Left ventricle myocardium superior (tissue), 1 donor: ENCODE measurements around the gene CAT. TPM values are rescaled to one million over a fixed set of nuclear protein-coding genes. Genes with fewer than 3 reads are reported as not detected.
A peak's percentile ranks its signal among the peaks of the same experiment; 100 is the strongest.

Experiments used
- ATAC-seq: fragments of 200-7000 bp; cut with Tn5 transposase; one replicate; pipeline ENCODE4 v1.9.1; 2020; ENCODE audit warnings: mild to moderate bottlenecking, moderate library complexity
- DNase-seq: peaks from one replicate; pipeline ENCODE4 v3.0.0-alpha.2; 2020
- intact Hi-C: fragments of 100-400 bp; cut with micrococcal nuclease; formaldehyde crosslinking; loops from one replicate; pipeline ENCODE4 v1.11.0; 2022
- long read RNA-seq: library from polyadenylated mRNA; unstranded; transcript quantifications from one replicate; pipeline ENCODE4 v2.0.0, GENCODE V29; 2021
- total RNA-seq: library from RNA; stranded (reverse); fragmentation: NEBNext Ultra II Directional; extraction: Animal tissue kit (Norgen Biotek cat#: 25700); gene quantifications from one replicate; pipeline ENCODE4 v1.2.1, GENCODE V29; 2021
- donor health status: DM: no; HTN: yes; CAD: no; lungs with severe emphysema.

CAT gene
- 150 TPM for total RNA-seq
- long read RNA-seq, transcript CAT-201 (13 exons, 2,302 nt), result major isoform, 150 of 193 reads
- long read RNA-seq, partial matches to known transcripts, result 40 of 193 reads
- long read RNA-seq, other reads (novel, unspliced or antisense), result 3 of 193 reads

DNA sequence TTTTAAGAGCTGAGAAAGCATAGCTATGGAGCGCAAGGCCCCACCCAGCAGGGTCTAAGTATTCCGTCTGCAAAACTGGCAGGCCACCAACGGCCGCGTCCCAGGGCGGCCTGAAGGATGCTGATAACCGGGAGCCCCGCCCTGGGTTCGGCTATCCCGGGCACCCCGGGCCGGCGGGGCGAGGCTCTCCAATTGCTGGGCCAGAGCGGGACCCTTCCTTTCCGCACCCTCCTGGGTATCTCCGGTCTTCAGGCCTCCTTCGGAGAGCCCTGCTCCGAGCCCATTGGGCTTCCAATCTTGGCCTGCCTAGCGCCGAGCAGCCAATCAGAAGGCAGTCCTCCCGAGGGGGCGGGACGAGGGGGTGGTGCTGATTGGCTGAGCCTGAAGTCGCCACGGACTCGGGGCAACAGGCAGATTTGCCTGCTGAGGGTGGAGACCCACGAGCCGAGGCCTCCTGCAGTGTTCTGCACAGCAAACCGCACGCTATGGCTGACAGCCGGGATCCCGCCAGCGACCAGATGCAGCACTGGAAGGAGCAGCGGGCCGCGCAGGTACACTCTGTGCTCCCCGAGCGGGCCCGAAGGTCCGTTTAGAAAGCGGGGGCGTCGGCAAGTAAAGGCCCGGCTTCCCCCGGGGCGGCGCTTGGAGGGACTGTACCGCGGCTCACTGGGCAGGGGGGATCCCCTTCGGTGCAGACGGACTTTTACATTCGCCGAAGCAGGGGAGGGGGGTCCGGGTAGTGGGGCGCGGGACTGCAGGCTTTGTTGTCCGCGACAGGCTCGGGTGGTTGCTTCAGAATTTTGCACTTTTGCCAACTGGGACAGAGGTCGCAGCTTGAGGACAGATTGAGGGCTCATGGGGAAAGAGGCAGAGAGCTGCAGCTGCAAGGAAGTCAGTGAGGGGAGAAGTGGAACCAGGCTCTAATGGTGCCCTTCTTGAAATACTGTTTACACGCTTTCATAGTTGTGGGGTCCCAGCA lies at the start of gene CAT:
Gene CAT (plus strand): TSS at position 406 of the 979 bp plus-strand sequence. CDS start 80 bp downstream, at position 486.
- DNase-seq (peak; percentile 99), ATAC-seq (peak; percentile 98)
- intact Hi-C loops, result no loop called here

- intact Hi-C loops, result no loop called here
- DNase-seq (no peak), ATAC-seq (no peak)
These were observed 43.9 kb upstream of the CAT start for GRCh38 chr11:34394771-34395300.

DNA sequence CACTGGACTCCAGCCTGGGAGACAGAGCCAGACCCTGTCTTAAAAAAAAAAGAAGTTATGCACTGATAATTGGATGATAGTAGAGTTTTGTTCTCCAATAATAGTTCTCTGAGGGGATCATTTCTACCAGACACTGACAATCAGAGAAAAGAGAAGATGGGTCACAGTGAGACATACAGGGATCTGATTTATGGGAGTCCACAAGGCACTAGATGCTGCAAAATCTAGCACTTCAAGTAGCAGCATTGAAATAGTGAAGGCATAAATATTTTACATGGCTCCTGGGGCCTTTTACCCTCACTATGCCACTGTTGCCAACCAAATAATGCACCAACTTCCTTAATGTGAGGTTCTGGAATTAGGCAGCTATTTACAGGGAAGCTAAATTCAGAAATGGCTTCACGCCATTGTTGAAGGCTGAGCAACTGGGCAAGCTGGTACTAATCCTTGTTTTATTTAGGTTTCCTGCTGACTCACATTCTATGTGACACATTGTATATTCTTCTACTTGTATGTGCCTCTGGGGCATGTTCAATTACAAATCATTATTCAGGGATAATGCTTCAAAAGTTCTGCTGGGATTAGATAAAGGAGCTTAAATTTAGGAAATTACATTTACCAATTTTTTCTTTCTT lies 42.7 kb upstream of the CAT start:
- intact Hi-C loops, result no loop called here
- ATAC-seq (peak; percentile 34), DNase-seq (no peak)

DNA sequence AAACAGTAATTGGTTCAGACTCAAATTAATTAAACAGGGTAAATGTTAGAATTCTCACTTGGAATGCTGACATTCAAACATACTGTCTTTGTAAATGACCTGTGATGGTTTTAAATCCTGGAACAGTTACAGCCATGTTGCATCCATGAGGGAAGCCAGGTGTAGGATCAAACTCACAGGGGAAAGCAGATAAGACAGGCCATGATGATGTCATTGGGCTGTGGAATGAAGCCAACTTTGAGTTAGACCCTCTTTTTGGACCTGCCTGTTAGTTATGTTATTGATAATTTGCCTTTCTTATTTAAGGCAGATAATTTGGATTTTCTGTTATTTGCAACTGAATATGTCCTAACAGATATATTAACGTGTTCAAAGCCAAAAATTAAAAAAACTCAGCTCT lies 41.6 kb upstream of the CAT start:
- intact Hi-C loops, result no loop called here
- DNase-seq, result no peak
- no peak for ATAC-seq

DNA sequence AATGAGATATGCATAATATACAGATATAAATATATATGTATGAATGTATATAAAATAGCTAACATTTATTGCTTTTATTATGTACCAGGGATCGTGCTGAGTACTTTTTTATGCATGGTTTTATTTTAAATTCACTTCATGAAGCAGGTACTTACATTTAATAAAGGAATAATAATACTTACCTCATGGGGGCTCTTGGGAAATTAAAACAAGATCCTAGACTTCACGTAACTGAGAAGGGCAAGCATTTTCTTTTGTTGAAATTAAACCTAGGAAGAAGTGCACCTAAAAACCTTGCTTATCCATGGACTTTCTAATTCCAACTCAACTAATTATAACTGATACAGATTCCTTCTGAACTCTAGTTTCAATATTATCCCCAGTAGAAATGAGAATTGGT lies 40.9 kb upstream of the CAT start:
- DNase-seq, result no peak
- no peak for ATAC-seq
- intact Hi-C loops, result no loop called here

DNA sequence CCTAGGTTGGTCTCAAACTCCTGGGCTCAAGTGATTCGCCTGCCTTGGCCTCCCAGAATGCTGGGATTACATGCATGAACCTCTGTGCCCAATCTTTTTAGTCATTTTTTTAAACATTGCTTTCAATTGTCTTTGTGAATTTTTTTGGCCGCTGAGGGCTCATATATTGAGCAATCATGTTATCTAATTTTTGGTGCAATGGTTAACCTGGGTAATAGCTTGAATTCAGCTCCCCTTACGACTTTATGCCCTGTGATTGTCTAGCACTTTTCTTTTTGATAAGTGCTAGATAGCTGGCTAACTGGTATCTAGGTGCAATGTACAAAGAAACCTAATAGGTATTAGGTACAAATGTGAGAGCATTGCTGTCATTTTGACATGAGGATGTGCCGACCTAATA lies 35.3 kb upstream of the CAT start:
- DNase-seq (no peak), ATAC-seq (no peak)
- intact Hi-C loops, result no loop called here

- DNase-seq (no peak), ATAC-seq (no peak)
- intact Hi-C loops, result no loop called here
These were observed 34.5 kb upstream of the CAT start for GRCh38 chr11:34404280-34404679.

DNA sequence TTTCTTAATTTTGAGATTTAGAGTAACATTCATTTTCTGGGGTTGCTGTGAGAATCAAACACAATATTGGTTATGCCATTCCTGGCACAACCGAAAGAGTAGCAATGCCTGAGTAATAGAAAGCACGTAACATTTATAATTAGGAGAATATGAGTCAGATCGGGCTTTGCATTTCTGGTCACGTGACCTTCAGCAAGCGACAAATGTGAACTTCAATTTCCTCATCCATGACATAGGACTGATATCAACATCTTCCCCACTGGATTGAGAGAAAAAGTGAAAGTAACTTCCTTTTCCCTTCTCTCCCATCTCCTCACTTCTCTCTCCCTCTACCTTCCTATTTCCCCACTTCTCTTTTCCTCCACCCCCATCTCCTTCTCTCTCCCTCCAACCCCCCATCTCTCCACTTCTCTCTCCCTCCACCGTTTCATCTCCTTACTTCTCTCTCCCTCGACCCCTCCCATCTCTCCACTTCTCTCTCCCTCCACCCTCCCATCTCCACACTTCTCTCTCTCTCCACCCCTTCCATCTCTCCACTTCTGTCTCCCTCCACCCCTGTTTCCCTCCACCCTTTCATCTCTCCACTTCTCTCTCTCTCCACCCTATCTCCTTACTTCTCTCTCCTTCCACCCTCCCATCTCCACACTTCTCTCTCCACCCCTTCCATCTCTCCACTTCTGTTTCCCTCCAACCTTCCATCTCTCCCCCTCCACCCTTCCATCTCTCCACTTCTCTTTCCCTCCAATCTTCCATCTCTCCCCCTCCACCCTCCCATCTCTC lies 33.5 kb upstream of the CAT start:
- intact Hi-C loops, result no loop called here
- no peak for ATAC-seq
- no peak for DNase-seq

- no peak for DNase-seq
- ATAC-seq, result no peak
- intact Hi-C loops, result no loop called here
These were observed 32.3 kb upstream of the CAT start for GRCh38 chr11:34406413-34406812.

- no peak for DNase-seq
- intact Hi-C loops, result no loop called here
- ATAC-seq, result no peak
These were observed 31.5 kb upstream of the CAT start for GRCh38 chr11:34407121-34407813.

DNA sequence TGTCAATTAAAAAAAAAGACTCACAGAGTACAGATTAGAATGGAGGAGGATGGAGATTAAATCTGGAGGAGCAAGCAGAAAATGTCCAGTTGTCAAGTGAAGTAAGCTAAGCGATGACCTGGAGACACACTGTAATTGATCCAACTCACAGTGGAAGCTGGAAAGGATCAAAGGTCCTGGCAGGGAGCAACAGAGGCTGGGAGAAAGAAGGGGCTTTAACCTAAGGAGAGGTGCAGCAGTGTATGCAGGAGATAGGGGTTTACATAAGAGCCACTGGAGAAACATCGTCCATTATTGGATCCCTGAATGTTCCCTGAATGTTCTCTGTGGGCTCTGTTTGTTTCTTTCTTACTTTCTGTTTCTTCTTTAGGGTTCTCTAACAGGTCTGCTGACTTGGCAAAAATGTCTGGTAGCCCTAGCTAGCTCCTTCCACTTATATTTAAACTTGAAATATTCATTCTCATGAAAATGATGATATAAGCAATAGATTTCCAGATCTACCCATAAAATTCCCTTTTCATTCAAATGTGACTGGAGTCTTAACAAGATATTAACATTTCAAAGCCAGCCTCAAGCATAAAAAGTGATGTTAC lies 30.1 kb upstream of the CAT start:
- ATAC-seq (no peak), DNase-seq (no peak)
- intact Hi-C loops, result no loop called here

DNA sequence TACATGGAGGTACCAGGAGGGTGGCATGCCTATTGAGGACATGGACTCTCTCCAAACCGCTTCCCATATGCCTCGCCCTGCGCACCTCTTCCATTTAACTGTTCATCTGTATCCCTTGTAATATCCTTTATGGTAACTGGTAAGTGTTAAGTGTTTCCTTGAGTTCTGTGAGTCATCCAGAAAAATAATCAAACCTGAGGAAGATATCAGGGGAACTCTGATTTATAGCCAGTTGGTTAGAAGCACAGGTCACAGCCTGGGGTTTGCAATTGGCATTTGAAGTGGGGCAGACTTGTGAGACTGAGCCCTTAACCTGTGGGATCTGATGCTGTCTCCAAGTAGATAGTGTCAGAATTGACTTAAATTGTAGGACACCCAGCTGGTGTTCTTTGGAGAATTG lies 27.6 kb upstream of the CAT start:
- intact Hi-C loops, result no loop called here
- DNase-seq (no peak), ATAC-seq (no peak)

- ATAC-seq (no peak), DNase-seq (no peak)
- intact Hi-C loops, result no loop called here
These were observed 26.9 kb upstream of the CAT start for GRCh38 chr11:34411791-34412190.

GRCh38 chr11:34413263-34413662 lies 25.5 kb upstream of the CAT start:
- ATAC-seq, result no peak
- no peak for DNase-seq
- intact Hi-C loops, result no loop called here

DNA sequence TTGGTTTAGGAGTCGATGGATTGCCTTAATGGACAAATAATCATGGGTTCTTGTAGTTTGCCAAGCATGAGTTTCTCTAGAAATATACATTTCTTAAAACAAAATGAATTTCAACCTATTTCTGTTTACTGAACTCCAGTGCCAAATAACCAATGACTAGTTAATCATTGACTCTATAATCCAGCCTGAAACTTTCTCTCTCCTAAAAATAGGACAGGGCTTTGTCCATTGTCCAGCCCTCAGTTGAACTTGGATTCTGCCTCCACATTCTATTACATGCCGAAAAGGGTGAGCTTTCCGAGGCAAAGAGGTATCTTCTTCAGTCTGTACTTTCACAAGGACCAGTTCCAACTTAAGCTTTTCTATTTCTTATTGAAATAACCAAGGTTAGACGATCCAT lies 23.2 kb upstream of the CAT start:
- intact Hi-C loops, result no loop called here
- ATAC-seq, result no peak

GRCh38 chr11:34416088-34416487 lies 22.6 kb upstream of the CAT start:
- DNase-seq (no peak), ATAC-seq (no peak)
- intact Hi-C loops, result no loop called here

More for the DNA sequence above, 23.2 kb upstream of the CAT start:
- no peak for DNase-seq

DNA sequence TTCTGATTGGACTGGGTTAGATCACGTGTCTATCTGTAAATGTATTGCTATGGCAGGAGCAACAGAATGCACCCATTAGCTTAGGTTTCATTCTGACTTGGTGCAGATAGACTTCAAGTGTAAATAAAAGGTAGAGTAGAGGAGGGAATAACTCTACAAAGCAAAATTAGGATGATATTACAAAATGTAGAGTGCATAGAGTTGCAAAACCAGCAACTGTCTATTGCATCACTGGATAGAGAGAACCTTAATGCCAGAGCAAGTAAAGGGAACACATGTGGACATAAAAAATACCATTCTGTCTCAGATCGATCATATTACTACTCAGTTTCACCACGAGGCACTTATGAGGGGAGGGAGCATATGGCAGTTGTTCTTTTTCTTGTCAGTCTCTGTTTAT lies 22.0 kb upstream of the CAT start:
- ATAC-seq (no peak), DNase-seq (no peak)
- intact Hi-C loops, result no loop called here

DNA sequence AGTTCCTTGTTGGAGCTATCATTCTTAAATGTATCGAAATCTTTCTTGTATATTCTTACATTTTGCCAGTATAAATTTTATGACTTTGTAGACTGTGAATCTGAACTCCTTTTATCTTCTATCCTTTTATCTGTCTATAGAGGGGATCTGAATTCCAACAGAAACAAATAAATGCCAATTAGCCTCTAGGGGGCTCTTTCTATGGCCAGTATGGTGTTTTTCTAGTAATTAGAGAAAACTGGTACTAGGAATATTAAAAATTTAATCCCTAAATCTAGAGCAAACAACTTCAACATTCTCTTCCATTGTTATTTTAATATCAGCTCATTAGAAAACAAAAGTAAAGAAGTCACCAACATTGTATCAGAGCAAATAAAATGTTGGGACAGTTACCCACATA lies 21.5 kb upstream of the CAT start:
- ATAC-seq (no peak), DNase-seq (no peak)
- intact Hi-C loops, result no loop called here

- intact Hi-C loops, result no loop called here
- ATAC-seq (no peak), DNase-seq (no peak)
These were observed 19.6 kb upstream of the CAT start for GRCh38 chr11:34419158-34419557.
